GM21447 (cell line): ENCODE data around the gene NDOR1.

Experiments
- ATAC-seq: cut with Tn5 transposase; IDR thresholded peaks from one replicate; pipeline ENCODE4 v1.9.1; 2021; ENCODE audit not compliant: unreplicated experiment

The NDOR1 gene

DNA sequence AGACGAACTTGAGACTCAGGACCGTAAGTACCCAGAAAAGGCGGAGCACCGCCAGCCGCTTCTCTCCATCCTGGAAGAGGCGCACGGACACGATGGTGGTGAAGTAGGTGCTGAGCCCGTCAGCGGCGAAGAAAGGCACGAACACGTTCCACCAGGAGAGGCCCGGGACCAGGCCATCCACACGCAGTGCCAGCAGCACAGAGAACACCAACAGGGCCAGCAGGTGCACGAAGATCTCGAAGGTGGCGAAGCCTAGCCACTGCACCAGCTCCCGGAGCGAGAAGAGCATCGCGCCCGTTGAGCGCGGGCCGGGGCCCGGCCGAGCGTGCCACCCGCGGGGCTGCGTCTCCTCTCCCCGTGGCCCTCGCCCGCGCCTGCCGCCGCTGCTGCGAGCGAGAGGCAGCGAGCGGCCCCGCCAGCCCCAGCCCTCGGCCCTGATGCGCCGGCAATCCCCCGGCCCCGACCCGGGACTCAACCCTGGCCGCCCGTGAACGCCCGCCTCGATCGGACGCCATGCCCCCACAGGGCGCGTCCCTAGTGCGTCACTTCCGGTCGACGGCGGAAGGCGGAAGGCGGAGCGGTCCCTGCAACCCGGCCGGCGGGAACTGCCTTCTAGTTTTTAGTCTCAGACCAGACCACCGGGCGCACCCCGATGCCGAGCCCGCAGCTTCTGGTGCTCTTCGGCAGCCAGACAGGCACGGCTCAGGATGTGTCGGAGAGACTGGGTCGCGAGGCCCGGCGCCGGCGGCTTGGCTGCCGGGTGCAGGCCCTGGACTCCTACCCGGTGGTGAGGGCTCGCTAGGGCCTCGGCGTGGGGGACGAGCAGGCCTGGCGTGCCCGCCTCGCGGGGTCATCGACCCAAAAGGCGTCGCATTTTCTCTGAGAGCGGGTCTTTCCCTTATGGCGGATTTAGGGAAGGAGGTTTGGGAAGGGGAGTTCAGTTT, at the start of gene NDOR1, which contains the start of gene TMEM203:
NDOR1 (plus strand) TSS at position 575 of the 944 bp plus-strand sequence; CDS start at position 653, 78 bp downstream.
TMEM203 (minus strand) TSS at position 523 of the 944 bp plus-strand sequence; CDS start at position 289, 234 bp downstream.
- peak; percentile 33 for ATAC-seq

DNA sequence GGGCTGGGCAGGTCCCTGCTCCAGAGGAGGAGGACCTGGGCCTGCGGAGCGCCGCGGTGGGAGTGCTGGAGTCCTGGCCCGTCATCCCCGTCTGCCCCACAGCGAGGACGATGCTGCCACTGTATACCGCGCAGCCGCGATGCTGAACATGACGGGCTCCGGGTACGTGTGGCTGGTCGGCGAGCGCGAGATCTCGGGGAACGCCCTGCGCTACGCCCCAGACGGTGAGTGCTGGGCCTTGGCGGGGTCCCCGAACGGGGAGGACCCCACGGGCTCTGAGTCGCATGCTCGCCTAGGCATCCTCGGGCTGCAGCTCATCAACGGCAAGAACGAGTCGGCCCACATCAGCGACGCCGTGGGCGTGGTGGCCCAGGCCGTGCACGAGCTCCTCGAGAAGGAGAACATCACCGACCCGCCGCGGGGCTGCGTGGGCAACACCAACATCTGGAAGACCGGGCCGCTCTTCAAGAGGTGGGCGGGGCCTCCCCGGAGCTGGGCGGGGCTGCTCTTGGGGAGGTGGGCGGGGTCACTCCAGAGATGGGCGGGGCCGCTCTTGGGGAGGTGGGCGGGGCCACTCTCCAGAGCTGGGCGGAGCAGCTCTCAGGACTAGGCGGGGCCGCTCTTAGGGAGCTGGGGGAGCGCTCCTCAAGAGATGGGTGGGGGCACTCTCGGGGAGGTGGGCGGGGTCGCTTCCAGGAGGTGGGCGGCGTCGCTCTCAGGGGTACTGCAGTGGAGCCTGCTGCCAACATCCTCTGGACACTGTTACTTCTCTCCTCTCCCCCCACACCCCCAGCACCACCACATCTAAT, 48.7 kb upstream of the NDOR1 start:
- ATAC-seq, result no peak

DNA sequence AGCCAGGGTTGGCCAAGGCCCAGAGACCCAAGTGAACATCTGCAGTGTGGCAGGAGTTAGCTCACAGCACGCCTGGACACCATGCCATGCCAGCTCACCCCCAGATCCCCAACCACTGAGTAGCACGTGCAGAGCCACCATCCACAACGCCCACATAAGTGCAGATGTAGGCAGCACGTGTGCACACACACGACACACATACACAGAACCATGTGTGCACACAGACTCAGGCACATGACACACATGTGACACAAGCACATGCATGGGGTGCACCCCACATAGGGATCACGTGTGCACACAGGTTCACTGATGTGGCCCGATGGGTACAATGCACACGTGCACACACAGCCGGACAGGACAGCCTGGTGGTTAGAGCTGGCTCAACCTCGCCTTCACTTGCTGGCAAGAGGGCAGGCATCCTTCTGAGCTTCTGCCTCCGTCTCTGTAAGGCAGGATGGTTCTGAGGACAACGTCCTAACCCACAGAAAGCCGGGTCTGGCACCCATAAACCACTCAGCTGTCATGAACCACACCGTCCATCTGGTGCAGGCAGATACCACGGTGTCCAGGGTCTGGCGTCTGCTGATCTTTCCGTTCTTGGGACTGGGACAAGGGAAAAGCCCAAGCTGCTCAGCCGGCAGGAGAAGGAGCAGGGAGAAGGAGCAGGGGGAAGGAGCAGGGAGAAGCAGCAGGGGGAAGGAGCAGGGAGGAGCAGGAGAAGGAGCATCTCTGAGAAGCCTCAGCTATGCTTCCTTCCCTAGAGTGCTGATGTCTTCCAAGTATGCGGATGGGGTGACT, 47.7 kb upstream of the NDOR1 start:
- no peak for ATAC-seq

DNA sequence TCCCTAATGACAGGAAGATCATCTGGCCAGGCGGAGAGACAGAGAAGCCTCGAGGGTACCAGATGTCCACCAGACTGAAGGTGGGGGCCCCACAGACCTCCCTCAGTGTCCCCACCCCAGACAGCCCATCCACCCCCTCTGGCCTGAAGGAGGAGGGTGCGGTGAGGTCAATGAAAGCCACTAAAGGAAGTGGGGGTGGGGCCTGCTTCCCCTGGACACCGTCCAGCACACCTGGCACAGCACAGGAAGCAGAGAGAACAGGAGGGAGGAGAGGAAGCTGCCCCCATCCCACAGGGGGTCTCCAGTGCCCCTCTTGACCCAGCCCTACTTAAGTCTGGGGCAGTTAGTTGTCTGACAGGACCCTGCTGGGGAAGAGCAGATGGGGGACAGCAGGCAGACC, 46.9 kb upstream of the NDOR1 start:
- no peak for ATAC-seq

DNA sequence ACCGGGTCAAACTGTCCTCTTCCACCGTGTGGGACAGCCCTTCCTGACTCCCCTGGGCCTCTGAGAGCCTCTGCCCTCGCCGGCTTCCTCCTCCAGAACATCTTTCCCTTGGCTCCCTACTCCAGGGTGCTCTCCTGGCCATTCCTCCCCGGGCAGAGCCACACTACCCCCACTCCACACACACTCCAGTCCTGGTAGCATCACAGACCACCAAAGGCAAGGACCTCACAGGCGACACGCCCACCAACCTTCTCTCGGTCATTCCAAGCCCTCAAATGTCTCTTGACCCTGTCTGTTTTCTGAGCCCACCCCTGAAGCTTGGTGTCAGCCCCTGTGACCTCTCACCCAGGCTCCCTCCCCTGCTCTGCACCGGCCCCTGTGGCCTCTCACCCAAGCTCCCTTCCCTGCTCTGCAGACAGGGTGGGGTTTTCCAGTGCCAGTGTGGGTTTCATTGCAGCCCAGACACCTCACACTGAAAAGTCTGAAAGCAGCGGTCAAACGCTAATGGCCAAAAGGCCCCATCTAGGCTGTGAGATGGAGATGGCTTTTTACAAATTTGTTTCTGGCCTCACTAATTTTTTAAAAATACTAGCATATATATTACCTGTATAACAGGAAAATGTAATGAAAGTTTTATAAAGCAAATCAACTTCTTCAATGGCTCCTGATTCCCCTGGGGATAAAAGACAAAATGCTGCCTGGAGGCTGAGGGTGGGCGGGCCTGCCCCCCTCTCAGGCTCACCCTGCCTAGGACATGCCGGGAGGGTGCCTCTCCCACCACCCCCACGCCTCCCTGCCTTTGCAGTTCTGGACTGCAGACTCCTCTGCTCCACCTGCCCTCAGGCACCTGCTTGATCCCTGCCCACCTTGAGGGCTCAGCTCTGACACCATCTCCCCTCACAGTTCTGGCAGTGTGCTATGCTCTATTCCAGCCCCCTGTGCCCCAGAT, 46.1 kb upstream of the NDOR1 start:
- no peak for ATAC-seq

DNA sequence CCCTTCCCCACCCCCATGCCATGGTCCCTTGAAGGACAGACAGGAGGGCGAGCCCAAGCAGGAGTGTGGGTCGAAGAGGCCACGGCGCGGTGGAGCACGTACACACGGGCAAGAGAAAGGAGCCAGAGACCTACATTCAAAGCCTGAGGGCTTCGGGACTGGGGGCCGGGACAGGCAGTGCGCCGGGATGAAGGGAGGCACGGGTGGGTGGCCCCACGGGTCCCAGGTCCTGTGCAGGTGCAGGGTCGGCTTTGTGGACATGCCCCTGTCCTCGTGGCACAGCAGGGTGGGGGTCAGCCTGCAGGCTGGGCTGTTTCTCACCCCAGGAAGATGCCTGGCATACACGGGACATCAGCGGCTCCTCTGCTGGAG, 45.5 kb upstream of the NDOR1 start:
- no peak for ATAC-seq

DNA sequence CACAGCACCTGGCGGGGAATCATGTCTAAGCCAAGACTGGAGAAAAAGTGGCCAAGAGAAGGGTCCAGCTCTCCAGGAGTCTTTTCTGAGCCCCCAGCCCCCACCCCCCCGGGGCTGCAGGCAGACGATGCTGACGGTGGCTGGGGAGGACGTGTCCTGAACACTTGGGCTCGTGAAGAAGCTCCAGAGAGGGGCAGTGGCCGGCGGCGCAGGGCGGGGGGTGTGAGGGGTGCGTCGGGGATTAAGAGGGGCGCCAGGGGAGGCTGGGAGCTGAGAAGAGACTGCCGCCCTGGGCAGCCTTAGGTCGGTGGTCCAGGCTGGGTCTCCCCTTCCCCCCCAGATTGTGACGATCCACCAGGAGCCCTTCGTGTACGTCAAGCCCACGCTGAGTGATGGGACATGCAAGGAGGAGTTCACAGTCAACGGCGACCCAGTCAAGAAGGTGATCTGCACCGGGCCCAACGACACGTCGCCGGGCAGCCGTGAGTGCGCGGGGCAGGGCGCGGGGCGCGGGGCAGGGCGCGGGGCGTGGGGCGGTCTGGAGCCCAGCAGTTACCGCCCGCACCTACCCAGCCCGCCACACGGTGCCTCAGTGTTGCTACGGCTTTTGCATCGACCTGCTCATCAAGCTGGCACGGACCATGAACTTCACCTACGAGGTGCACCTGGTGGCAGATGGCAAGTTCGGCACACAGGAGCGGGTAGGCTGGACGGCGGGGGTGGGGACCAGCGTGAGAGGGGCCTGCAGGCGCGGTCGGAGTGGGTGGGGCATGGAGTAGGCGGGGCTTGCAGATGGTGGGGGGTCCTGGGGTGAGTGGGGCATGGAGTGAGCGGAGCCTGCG, 44.6 kb upstream of the NDOR1 start:
- no peak for ATAC-seq

DNA sequence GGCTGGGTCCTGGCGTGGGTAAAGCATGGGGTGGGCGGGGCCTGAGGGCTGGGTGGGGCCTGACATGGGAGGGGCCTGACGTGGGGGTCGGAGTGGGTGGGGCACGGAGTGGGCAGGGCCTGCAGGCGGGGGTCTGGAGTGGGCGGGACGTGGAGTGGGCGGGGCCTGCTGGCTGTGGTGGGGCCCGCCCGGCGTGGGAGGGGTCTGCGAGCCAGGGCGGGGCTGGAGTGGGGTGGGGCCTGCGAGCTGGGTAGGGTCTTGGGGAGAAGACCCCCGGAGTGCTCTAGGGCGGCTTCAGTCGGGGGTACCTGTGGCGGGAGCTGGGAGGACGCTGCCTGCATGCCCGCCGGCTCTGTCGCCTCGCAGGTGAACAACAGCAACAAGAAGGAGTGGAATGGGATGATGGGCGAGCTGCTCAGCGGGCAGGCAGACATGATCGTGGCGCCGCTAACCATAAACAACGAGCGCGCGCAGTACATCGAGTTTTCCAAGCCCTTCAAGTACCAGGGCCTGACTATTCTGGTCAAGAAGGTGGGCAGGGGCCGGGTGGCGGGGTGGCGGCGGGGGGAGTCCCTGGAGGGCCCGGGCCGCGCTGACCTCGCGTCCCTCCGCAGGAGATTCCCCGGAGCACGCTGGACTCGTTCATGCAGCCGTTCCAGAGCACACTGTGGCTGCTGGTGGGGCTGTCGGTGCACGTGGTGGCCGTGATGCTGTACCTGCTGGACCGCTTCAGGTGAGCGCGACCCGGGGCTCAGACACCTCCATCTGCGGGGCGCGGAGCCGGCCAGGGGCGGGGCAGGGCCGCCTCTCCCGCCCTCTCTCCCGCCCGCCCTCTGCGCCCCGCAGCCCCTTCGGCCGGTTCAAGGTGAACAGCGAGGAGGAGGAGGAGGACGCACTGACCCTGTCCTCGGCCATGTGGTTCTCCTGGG, 43.7 kb upstream of the NDOR1 start:
- ATAC-seq, result no peak

DNA sequence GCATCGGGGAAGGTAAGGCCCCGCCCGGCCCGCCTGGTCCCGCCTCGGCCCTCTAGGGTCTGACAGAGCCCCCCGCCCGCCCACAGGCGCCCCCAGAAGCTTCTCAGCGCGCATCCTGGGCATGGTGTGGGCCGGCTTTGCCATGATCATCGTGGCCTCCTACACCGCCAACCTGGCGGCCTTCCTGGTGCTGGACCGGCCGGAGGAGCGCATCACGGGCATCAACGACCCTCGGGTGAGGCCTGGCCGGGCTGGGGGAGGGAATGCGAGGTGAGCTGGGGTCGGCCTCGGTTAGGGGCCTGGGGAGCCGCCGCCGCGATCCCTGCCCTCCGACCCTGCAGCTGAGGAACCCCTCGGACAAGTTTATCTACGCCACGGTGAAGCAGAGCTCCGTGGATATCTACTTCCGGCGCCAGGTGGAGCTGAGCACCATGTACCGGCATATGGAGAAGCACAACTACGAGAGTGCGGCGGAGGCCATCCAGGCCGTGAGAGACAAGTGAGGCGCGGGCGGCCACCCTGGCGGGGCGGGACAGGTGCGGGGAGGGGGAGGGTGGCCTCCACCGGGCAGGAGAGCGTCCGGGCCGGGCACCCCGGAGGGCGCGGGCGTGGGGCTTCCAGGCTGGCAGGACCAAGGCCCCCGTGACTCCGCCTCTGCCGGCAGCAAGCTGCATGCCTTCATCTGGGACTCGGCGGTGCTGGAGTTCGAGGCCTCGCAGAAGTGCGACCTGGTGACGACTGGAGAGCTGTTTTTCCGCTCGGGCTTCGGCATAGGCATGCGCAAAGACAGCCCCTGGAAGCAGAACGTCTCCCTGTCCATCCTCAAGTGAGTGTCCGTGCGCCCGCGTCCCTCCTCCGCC, 42.8 kb upstream of the NDOR1 start:
- no peak for ATAC-seq

DNA sequence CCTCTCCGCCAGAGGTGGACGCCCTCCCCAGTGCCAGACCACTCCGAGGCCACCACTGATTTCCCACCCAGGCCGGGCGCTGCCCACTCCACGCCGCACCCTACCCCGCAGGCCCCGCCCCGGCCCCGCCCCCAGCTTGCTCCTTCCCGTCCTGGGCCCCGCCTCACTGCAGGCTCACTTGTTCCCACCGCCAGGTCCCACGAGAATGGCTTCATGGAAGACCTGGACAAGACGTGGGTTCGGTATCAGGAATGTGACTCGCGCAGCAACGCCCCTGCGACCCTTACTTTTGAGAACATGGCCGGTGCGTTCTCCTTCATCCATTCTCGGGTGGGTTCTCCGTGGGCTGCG, 42.2 kb upstream of the NDOR1 start:
- ATAC-seq, result no peak

DNA sequence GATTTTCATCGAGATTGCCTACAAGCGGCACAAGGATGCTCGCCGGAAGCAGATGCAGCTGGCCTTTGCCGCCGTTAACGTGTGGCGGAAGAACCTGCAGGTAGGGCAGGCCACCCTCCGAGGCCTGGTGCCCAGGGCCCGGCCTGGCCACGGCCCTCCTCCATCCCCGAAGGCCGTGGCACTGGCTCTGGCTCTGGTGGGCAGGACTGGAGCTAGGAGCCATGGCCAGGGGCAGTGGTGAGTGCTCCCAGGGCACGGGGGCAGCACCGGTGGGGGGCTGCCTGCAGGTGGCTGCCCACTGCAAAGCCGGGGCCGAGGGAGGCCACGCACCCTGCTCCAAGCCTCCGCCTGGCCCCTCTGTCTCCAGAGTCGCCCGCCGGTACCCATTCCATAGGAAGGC, 41.7 kb upstream of the NDOR1 start:
- no peak for ATAC-seq

DNA sequence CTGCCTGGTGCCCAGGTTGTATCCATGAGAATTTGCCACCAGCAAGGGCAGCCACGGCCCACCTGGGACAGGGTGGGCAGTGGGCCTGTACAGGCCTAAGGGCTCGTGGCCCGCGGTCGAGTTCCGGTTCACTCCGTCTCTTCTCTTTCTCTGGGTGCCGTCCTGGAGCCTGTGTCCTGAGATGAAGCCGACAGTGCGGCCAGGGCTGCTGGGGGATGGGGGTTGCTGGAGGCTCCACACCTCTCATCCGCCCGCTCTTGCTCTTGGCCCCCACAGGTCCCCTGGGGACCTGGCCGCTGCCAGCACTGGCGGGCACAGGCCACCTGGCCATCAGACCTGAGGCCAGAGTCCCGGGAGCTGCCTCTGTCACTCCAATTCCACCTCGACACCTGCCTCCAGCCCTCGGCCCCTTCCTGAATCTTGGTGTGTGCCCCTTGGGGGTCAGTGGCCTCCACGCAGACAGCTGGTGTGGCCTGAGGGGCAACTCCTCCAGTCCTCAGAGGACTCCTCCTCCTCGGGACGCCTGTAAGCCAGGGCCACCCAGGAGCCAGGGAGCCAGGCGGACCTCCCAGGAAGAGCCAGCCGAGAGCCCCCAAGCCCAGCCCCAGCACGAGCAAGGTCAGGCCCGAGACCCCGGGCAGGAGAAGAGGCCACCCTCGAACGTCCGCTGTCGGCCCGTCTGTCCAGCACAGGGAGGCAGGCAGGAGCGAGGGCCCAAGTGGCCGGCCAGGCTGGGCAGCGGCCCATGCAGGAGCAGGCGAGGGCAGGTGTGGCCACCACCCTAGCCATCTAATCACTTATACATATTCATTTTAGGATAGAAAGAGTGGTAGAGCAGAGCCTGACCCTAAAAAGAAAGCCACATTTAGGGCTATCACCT, 40.9 kb upstream of the NDOR1 start:
- ATAC-seq, result no peak

DNA sequence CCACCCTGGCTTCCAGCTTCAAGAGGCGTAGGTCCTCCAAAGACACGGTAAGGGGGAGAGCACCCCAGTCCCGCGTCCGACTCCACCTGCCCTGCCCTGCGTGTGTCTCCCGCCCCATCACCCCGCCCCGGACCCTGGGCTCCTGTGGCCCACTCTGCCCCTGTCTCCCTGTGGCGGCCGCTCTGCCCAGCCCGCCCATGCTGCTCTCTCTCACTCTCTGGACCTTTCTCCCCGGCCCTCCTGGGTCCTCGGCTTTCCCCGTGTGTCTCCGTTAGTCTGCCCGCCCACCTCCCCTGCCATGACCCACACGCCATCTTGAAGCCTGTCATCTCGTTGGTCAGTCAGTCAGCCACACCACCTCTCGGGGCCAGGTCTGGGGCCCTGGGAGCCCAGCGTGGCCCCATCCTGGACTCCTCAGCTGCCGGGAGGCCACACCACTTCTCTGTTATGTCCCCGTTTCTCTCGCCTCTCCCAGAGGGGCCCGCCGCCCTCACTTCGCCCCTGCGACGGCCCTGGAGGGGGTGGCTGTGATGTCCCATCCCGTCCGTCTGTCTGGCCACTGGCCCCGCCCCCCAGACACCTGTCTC, 40.2 kb upstream of the NDOR1 start:
- no peak for ATAC-seq

DNA sequence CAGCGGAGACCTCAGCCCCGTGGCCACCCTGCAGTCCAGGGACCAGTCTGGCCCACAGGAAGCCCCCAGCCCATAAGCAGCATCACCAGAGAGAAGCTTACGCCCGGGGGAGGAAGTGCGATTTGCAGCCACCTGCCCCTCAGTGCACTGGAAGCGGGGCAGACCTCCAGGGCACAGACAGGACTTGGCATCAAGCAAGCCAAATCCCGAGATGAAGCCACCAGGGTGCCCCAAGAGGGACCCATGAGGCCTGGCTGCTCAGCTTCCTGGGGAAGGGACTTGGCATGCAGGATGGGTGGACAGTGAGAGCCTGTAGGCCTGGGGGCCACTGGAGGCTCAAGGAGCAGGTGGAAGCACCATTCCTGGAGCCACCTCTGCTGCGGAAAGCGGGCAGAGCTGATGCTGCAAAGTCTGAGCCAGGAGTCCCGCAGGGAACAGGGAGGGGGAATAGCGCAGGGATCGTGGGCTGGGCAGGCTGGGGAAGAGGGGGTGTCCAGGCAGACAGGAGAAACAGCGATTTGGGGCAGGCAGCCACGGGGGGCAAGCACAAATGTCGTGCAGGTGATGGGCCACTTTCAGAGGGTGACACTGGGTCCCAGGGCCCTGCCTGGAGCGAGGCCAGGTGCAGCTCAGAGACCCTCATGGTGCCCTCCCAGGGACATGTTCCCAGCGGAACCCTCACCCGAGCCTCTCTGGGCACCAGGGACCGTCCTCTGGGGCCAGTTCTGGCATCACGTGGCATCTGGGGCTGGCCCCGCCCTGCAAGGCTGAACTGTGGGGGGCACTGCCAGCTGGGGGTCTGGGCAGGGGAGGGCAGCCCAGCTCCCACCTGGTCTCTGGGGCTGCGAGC, 38.9 kb upstream of the NDOR1 start:
- ATAC-seq, result no peak

DNA sequence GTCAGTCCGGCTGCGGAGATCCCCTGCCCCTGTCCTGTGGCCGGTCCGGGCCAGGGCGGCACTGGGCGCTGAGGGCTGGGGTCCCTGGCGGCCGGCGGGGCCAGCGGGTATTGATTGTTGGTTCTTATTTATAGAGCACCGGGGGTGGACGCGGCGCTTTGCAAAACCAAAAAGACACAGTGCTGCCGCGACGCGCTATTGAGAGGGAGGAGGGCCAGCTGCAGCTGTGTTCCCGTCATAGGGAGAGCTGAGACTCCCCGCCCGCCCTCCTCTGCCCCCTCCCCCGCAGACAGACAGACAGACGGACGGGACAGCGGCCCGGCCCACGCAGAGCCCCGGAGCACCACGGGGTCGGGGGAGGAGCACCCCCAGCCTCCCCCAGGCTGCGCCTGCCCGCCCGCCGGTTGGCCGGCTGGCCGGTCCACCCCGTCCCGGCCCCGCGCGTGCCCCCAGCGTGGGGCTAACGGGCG, 38.2 kb upstream of the NDOR1 start:
- ATAC-seq, result no peak
